CD4-positive, alpha-beta T cell treated with Interleukin-6 for 4 hours (primary cell): ENCODE results near the gene CCDC7.
"Not testable (repeated sequence)": the region's sequence is repeated elsewhere in the genome, so short reads cannot be mapped to it uniquely, and the experiment has no call there.

ENCODE experiments used
- DNase-seq: peaks from one replicate; pipeline ENCODE4 v3.0.0-alpha.2; 2020; ENCODE audit warnings: mixed read lengths

Gene CCDC7

DNA sequence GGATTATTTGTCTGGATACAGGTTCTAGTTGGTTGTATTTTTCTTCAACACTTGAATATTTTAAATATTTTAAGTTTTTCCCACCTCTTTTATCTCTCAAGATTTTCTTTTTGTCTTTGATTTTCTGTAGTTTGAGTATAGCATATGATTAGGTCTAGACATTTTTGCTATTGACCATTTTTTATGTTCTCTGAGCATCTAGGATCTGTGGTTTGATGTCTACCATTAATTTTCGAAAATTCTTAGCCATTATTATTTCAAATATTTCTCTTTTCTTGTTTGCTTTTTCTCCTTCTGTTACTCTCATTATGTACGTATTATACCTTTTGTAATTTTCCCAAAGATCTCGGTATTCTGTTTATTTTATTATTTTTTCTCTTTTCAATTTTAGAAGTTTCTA, 293.0 kb downstream of the CCDC7 start:
- DNase-seq: no peak

DNA sequence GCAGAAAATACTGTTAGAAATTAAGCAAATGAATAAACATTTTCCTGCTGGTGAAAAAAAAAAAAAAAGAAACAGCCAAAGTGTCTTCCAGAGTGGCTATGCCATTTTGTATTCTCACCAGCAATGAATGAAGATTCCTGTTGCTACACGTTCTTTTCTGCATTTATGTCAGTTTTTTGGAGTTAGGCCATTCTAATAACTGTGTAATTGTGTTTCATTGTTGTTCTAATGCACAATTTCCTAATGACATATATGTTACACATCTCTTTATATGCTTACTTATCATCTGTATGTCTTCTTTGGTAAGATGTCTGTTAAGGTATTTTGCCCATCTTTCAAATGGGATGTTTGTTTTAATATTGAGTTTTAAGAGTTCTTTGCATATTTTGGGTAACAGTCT, 298.4 kb downstream of the CCDC7 start:
- no peak for DNase-seq

DNA sequence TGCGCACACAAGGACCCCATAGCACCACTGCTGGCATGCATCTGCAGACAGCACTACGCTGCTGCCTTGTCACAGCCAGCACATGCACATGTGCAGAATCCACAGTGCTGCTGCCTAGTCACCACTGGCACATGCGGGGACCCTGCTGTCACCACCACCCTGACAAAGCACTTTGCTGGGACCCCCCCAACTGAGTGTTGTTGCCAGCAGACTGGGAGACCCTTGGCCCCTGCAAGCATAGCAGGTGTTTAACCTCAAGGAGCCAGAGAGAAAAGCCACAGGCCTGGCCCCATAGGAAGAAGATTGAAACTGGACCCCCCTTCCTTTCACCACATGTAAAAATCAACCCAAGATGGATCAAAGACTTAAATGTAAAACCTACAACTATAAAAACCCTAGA, 300.9 kb downstream of the CCDC7 start:
- no peak for DNase-seq

DNA sequence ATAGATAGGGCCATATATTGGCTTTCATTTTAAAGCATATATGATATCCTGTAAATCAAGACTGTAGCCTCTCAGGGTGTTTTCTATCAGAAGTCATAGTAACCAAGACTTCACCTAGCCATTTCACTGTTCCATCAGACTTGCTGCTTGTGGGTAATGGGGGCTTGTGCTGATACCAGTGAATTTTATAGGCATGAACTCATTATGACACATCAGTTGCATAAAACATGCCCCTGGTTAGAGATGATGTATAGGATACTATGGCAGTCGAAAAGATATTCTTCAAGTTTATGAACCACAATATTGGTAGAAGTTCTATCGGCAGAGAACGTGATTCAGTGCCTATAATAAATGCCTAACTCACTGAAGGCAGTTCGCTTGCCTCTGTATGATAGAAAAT, 305.6 kb downstream of the CCDC7 start:
- DNase-seq: no peak

DNA sequence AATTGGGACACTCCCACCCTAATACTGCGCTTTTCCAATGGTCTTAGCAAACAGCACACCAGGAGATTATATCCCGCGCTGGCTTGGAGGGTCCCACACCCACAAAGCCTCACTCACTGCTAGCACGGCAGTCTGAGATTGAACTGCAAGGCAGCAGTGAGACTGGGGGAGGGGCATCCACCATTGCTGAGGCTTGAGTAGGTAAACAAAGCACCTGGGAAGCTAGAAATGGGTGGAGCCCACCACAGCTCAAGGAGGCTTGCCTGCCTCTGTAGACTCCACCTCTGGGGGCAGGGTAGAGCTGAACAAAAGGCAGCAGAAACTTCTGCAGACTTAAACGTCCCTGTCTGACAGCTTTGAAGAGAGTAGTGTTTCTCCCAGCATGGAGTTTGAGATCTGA, 309.0 kb downstream of the CCDC7 start:
- not testable (repeated sequence) for DNase-seq

DNA sequence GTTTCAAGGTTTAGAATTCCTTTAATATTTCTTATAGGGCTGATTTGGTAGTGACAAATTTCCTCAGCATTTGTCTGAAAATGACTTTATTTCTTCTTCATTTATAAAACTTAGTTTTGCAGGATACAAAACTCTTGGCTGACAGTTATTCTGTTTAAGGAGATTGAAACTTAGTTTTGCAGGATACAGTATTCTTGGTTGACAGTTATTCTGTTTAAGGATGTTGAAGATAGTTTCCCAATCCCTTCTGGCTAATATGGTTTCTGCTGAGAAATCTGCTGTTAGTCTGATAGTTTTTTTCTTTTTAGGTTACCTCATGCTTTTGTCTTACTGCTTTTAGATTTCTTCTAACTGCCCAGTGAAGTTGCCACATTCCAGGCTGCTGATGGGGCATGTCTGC, 325.3 kb downstream of the CCDC7 start:
- no peak for DNase-seq

DNA sequence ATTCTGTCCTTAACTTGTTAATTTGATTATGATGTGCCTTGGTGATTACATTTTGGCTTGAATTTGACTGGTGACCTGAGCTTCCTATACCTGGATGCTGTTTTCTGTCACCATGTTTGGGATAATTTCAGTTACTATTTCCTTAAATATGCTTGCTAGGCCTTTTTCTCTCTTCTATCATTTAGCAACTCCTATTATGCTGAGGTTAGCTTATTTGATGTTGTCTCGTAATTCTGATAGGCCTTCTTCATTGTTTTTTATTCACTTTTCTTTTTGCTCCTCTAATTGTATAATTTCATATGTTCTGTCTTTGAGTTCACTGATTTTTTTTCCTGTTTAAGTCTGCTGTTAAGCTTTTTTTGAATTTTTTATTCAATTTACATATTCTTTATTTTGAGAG, 327.2 kb downstream of the CCDC7 start:
- DNase-seq: no peak

DNA sequence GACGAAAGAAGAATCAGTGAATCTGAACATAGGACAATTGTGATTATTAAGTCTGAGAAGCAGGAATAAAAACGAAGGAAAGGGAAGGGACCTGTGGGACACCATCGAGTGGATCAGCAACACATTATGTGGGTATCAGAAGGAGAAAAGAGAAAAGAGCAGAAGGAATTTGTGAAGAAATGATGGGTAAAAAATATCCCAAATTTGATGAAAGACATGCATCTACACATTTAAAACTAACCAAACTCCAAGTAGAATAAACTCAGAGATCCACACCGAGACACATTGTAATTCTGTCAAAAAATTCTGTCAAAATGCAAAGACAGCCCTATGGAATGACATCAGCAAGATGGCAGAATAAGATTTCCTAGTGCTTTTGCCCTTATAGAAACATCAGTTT, 341.0 kb downstream of the CCDC7 start:
- DNase-seq: no peak

DNA sequence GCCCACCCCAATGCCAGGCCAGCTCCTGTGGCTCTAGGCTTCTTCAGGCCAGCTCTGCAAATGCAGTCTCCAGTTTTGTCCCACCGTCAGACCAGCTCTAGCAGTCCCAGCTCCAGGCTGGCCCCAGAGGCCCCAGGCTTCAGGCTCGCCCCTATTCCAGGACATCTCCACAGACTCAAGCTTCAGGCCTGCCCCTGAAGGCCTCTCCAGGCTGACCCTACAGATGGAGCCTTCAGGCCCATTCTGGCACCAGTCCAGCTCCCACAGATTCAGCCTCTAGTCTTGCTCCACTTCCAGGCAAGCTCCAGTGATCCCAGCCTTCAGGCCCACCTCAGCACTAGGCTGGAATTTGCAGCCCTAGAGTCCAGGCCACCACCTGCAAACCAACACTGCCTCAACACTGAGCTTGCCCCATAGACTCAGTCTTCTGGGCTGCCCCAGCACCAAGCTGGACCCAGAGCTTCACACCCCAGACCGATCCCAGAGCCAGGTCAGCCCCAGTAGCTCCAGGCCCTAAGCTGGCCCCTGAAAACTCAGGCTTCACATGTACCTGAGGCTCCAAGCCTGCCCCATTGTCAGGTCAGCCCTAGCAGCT, 341.8 kb downstream of the CCDC7 start:
- DNase-seq: no peak

DNA sequence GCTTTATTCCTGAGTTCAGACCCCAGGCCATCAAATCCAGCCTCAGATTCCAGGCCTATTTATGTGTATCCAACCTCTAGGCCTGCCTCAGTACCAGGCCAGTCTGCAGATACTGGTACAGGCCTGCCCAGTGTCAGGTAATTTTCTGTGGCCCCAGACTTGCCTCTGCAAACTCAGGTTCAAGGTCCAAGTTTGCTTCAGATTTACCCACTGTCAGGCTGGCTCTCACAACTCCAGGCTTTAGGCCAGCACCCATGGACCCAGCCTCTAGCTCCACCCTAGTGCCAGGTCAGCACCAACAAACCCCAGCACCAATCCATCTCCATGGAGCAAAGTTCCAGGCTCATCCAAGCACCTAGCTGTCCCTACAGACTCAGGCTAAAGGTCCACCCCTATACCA, 342.4 kb downstream of the CCDC7 start:
- DNase-seq: no peak

DNA sequence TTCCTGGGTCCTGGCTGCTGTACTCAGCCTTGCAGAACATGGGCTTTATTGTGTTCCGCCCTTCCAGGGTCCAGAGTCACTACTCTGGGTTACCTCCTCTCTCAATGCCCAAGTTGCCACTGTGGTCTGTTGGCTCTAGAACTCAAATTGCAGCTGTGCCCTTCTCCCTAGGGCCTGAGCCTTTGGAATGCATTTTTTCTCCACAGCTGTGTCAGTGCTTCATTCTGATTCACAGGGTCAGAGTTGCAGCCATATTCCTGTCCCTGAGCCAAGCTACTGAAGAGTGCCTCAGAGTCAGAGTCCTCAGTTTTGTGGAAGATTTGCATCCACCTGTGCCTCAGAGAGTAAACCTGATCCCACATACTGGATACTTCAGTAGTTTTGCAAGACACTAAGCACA, 344.5 kb downstream of the CCDC7 start:
- no peak for DNase-seq

DNA sequence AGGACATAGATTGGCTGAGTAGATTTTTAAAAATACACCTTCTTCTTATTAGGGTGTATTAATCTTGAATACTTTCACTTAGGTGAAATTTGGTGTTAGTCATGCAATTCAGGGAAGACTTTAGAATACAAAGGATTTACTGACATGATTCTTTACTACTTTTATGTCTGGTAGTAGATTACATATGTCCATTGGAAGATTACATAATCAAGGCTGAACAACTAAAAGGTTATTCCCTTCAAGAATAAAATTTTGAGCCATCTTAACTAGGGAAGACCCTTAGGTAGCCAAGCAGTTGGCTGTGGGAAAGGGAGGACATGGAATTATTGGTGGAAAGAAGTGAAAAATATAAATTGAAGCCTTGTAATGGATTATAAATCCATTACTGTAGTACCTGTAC, 347.1 kb downstream of the CCDC7 start:
- DNase-seq: no peak

DNA sequence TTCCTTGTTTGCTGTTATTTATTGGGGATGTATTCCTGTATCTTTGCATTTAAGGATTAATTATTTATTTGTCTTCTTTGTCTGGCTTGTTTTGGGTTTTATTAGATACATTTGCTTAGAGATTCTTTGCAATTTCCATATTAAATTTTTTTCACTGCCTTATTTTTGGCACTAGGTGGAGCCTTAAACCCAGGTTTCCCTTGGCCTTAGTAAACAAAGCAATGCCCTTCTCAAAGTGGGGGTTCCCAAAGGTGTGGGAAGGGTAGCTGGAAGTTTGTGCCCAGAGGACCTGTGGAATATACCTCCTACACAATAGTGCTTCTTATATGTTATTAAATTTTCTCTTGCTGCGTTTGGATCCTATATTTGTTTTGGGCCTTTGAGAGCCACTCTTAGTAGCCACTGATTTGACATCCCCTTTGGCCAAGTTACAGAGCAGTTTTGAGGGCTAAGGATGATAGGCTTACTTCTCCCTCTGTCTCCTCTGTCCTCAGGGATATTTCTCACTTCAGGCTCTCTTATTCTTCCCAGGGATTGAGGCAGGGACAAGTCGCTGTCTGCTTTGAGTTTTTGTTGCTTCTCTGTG, 349.8 kb downstream of the CCDC7 start:
- peak; percentile 9 for DNase-seq

DNA sequence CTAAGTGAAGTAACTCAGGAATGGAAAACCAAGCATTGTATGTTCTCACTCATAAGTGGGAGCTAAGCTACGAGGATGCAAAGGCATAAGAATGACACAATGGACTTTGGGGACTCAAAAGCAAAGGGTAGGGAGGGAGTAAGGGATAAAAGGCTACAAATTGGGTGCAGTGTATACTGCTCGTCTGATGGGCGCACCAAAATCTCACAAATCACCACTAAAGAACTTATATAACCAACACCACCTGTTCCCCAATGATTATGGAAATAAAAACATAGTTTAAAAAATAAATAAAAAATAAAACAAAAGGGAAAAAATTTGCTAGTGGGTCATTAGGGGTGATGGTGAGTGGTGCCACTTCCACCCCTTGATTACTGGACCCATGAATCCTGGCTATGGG, 351.5 kb downstream of the CCDC7 start:
- not testable (repeated sequence) for DNase-seq

DNA sequence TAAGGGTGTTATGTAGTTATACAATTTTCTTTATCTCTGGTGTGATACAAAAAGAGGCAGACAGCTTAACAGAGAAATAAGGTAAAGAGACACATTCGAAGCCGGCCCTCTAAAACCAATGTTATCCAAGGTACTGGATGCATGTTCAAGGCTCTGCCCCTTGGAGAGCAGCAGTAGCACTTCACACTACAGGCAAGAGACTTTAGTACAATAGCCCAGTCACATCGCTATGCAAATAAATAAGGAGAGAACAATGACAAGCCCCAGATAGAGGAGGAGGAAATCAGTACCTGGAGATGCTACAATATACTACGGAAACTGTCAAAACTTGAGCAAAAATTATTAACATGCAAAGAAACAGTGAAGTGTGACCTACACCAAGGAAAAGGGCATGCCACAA, 401.0 kb downstream of the CCDC7 start:
- DNase-seq: no peak

DNA sequence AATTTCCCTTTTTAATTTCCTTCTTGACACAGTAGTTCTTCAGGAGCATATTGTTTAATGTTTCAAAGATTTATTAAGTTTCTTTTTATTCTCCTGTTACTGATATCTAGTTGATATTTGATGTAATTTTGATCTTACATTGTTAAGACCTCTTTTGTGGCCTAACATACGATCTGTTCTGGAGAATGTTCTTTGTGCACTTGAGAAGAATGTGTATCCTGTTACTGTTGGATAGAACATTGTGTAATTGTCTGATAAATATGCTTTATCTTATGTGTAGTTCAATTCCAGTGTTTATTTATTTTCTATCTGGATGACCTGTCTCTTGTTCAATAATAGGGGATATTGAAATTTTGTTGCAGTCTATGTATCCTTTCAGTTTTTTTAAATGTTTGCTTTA, 405.4 kb downstream of the CCDC7 start:
- no peak for DNase-seq

DNA sequence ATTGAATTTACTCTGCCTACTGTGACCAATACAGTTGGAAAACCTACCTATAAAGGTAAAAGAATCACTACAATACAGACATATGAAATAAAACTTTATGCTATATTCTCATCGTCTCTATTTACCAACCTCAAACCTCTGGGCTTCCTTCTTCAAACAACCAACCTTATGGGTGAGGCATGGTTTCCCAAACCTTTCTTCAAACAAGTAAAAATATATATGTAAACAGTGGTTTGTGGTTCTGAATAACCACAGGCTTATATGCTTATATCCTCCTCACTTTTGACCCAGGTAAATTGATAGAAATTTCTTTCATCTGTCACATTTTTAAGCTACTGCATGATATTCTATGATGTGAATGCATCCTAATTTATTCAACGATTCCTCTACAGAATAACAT, 408.5 kb downstream of the CCDC7 start:
- no peak for DNase-seq

DNA sequence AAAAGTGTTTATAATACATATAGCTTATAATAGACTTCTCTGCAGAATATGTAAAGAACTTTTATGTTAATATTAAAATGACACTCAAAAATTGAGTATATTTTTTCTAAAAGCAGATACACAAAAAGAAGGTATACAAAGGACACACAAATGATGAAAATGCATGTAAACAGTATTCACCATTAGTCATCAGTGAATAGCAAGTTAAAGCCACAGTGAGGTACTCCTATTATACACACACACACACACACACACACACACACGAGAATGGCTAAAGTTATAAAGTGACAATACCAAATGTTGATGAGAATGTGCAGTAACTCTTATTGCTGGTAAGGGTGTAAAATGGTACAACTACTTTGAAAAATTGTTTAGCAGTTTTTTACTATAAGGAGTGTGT, 419.2 kb downstream of the CCDC7 start:
- no peak for DNase-seq

DNA sequence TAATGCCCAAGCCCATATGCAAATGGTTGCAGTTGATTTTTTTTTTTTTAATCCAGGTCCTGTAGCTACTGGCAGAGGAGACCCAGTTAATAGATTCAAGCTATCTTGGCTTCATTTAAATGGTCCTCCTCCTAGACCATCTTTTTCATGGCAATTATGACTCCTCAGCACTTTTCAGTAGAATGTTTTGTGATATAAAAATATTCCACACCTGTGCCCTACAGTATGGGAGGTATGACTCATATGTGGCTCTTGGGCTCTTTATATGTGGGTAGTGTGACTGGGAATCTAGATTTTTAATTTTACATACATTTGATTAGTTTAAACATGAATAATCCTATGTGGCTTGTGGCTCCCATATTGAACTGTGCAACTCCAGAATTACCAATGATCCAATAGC, 432.0 kb downstream of the CCDC7 start:
- DNase-seq: no peak

DNA sequence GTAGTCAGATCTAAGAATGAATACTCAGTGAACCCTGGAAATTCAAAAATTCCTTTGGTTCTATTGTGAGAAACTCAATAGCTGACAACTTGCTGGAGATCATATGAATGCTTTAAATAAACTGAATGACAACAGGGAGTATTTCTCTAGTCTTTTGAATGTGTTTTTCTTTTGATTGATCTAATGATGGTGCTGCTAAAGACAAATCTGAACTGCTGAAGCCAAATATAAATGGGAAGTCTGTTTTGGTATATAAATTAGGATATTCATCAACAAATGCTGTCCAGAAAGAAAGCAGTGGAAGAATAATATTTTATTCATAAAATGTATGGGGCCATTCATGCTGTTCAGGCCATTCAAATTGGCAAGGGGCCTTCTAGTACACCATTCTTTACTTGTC, 432.7 kb downstream of the CCDC7 start:
- DNase-seq: no peak

DNA sequence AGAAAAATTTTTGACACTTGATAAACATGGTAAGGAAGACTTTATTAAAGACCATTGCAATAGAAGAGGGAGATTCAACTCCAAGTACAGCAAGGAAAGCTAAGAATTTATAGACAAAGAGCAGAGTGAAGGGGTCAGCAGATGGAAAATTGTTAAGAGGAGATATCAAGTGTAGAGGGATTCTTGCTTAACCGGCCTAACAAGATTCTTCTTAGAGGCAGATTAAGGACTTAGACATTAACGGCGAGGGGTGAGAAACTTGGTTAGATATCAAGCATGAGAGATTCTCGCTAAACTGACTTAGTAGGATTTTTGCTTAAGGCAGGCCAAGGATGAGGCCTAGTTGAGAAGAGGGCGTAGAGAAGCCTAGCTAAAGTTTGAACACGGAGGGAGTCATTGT, 436.1 kb downstream of the CCDC7 start:
- no peak for DNase-seq

DNA sequence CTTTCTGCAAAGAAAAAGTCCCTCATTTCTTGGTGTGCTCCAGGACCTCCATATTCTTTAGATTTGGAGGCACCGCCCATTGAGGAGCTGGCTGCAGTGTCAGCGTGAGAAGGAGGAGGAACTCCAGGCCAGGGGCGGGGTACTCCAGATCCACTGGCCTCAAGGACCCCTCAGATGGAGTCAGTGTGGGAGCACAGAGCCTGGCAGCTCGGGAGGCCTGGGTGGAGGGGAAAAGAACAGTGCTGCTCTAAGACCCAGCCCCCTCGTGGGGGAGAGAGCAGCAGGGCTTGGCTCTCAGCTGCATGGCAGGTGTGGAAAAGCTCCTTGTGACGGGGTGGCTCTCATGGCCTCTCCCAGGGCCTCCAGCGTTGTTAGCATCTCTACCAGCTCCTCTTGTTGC, 441.5 kb downstream of the CCDC7 start:
- no peak for DNase-seq

DNA sequence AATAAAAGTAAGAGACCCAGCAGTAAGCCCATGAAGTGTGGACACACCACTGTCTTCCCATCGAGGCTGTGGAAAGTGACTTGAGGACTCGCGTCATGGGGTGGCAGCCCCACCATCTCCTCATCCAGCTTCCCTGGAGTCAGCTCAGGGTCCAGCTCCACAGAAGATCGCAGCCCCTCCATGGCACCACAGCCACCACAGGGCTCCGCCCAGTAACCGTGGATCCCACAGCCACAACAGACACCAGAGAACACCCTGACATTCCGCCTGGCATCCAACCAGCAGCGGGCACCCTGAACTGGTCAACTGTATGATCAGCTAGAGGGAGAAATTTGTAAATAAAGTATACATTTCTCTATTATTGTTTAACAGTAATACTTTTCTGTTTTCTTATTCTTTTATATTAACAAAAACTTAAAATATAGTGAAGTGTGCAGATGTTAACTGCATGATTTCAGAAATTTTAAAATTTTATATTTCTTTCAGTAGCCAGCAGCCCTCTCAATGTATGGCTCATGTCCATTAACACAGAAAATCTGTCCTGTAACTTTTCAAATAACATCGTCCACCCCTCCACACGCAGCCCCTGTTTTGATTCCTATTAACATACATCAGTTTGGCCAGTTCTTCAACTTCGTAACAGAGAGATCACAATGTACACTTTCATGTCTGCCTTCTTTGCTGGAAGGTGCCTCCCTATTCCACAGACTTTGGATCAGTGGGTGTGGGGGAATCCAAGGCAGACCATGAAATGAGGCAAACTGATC, 442.4 kb downstream of the CCDC7 start:
- no peak for DNase-seq

DNA sequence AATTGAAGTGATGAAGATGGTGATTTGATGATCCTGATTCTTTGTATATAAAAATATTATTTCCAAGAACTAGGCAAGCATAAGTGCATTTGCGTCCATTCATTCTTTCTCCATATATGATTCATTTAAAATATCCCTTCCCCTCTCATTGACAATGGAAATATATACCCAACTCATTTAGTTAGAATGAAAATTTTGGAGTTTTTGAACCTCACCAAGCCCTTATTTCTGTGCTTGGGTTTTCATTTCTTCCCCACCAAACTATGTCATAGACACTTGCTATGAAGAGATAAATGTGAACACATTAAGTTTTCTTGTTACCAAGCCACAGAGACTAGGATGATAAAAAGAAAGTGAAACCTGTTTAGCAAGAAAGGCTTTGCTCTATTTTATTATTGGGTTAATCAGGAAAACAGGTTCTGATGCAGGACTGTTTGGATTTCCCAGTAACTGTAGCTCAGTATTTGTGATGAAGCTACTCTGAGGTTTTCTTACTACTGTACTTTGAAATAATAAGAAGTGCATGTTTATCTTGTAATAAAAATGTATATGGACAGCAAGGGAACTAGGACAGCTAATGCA, 443.8 kb downstream of the CCDC7 start:
- no peak for DNase-seq
